Left hindlimb (tissue), 1 donor: ENCODE results near the gene MBL2.

Experiments used
- DNase-seq: peaks from one replicate; pipeline ENCODE4 v3.0.0-alpha.2; 2018

MBL2 gene

GRCh38 chr10:52771534-52772445 lies 794 bp downstream of the MBL2 start:
- DNase-seq = no peak

GRCh38 chr10:52770904-52771303 lies 1.7 kb downstream of the MBL2 start:
- no peak for DNase-seq

DNA sequence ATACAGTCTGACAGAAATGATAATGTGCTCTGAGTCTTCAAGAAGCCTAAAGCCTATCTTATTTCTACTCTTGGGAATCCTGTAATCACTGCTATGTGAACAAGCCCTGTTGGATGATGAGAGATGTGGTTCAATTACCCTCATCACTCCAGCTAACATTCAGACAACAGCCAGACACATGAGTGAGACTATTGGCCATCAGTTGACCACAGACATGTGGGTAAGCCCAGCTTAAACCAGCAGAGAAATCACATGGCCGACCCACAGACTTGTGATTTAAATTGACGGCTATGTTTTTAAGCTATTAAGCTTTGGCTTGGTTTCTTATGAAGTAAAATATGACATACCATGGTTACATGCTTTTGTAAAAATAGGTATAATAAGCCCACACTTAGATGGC lies 2.6 kb downstream of the MBL2 start:
- no peak for DNase-seq

GRCh38 chr10:52768001-52768532 lies 4.5 kb downstream of the MBL2 start:
- no peak for DNase-seq

DNA sequence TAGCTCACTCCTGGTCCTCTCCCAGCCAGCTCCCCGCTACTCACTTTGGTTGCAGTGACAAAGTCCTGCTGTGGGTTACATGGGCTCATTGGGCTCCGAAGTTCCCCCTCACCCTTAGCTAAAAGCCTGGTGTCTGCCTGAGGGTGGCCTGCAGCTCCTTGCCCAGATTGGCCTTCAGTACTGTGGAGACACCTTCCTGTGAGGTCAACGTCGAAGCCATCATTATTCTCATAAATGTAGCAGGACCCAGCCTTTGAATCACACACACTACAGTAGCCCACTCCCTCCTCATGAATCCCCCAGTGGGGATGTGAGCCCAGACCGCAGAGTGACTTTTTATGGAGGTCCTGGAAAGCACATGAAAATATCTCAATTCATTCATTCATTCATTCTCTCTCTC lies 10.5 kb downstream of the MBL2 start:
- no peak for DNase-seq

GRCh38 chr10:52759154-52759553 lies 13.4 kb downstream of the MBL2 start:
- no peak for DNase-seq

DNA sequence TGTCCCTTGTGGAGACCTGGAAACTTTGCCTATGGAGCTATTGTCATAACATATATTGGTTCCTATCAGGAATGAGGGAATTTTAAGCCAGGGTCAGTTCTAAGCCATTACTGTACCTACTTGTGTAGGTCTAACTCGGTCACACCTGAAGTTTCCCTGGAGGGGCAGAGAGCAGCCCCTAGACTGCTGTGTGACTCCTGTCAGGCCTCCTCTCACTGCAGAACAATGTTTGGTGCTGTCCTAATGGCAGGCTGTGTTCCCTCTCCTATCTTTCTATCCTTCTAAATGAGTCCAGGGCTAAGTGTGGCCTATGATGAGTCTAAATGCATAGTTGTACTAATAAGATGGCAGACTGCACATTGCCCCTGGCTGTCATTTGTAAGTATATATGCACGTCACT lies 14.2 kb downstream of the MBL2 start:
- no peak for DNase-seq

DNA sequence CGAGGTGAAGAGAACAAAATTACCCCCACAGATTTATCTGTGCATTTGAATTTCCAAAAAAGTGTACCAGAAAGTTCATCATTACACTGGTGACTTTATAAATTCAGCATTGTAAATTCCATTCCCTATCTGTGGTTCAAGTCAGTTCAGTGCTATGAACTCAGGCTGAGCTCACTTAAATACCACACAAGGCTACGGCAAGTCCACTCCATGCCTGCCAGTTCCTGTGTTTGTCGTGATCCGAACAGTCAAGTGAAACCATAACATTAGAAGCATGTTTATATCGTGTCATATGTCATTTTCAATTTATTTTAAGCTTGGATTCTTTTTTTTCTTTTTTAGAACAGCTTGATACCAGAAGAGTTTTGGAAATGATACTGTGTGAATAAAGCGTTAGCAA lies 14.8 kb downstream of the MBL2 start:
- no peak for DNase-seq

DNA sequence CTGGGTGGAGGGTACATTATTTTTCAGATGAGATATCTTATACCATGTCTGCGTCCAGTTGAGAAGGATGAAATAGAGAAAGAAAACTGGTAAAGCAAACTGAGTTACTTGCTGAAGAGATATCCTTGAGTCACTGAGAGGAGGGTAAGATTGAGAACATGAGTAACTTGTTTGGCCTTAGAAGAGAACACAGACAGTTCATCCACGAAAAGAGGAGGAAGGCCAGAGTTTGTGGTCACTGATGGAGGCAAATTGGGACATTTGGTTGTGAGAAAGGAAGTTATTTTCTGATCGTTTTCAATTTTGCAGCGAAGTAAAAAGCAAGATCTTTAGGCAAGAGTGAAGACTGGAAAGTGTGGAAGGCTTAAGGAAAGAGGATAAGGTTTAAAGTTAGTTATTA lies 15.6 kb downstream of the MBL2 start:
- no peak for DNase-seq

GRCh38 chr10:52756295-52756694 lies 16.3 kb downstream of the MBL2 start:
- DNase-seq = no peak

GRCh38 chr10:52755297-52756062 lies 17.1 kb downstream of the MBL2 start:
- no peak for DNase-seq

GRCh38 chr10:52752801-52753445 lies 19.7 kb downstream of the MBL2 start:
- DNase-seq = no peak

DNA sequence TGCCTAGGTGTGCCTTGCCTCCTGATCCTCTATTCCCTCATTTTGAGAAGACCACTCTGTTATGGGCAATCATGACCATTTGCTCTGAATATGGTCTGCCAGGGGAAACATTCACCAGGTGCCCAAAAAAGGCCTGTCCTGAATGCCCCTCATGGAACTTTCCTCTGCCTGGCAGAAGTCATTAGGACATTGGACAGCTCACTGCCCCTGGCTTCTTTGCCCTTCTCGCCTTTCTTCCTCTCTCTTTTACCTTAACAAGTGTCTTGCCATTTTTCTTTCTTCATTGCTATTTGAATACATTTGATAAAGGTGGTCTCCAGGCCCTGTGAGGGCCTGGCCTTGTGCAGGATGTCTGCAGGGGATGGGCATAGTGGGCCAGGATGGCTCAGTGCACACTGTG lies 20.3 kb downstream of the MBL2 start:
- DNase-seq = no peak

DNA sequence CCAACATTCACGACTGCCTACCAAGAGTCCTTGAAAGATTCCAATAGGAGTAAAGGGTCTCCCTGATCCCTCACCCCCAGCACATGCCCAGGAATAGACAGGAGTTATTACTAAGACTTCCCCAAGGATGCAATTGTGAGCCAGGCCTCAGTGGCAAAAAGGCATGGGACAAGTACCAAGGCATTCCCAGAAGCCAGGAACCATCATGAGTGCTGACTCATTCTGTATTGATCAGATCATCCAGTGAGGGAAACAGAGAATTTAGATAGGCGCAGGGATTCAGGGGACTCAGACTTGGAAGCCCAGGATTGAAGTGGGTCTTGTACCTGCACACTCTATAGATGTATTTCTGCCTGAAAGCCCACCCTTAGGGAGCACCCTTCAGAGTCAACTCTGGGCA lies 21.2 kb downstream of the MBL2 start:
- no peak for DNase-seq

- DNase-seq = no peak
These were observed 22.0 kb downstream of the MBL2 start for GRCh38 chr10:52750629-52751028.

DNA sequence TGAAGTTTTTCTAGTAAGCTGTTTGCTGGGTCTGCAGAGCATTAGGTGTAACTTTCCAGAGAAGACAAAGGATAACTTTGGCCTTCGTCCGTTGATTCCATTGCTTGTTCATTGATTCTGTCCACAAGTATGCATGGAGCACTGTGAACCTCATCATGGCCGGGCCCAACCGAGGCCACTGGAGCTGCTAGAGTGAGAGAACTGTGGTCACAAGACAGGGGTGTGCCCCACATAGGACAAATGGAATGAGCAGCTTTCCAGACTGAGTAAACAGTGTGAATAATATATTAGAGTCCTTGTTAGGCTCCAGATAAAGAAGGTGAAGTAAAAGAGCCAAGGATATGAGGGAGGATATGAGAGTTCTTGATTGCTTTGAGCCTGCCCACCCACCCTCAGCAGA lies 24.9 kb downstream of the MBL2 start:
- DNase-seq = no peak

GRCh38 chr10:52746169-52746568 lies 26.4 kb downstream of the MBL2 start:
- no peak for DNase-seq

- no peak for DNase-seq
These were observed 28.4 kb downstream of the MBL2 start for GRCh38 chr10:52744057-52744805.

DNA sequence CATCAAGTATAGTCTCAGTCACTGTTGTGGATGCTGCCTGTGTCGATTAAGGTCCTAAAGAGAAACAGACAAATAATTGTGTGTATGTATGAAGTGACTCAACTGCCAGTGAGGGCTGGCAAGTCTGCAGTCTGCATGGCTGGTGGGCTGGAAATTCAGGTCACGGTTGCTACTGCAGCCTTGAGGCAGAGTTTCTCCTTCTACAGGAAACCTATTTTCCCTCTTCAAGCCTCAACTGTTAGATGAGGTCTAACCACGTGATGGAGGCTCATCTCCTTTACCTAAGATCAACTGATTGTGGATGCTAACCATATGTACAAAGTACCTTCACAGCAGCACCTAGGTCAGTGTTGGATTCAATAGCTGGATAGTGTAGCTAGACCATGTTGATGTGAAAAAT lies 29.9 kb downstream of the MBL2 start:
- DNase-seq = no peak

DNA sequence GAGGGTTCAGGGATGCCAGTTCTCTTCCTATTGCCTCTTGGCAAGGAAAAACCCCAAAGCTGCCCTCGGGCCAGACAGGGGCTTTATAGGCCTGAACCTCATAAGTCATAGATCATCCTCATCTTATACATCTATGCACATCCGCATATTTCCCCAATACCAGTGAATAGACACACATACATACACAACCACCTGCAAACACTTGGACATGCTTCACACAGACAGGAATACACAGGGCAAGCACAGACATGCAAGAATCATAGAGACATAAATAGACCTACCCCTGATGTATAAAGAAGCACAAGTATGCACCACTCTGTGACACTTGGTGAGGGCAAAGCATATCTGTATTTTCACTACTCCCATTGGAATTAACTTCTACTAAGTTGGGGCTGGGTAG lies 30.7 kb downstream of the MBL2 start:
- no peak for DNase-seq

DNA sequence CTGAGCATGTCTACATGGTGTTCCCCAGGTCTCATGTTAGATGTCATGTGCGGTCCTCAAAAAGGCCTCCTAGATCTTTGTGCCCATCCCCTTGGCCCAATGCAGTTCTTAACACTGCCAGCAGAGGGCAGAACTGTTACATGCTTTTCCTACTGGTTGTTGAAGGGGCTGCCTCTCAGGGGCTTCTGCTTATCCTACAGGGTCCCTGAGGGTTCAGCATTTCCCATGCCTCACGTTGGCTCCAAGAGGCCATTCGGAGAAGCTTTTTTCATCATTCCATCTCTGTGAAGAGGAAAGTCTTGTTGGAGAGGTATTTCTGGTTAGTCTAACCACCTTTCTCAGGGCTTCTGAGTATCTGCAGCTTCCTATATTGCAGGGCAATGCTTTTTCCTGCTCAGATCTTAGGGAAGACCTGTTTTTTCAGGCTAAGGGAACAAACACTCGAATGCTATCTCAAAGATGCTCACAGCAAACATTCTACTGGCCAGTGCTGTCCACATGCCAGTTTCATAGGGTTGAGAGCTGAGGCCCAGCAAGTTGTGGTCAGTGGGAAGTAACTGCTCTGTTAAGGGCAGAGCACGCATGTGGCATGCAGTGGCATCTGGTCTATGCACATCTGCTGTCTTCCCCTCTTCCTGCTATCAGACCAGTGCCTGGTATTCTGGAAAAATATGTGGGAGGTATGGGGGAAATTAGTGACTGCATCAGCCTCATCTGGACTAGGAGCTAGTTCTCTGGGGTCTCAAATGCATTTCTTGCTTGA lies 31.5 kb downstream of the MBL2 start:
- DNase-seq = peak; percentile 47

- no peak for DNase-seq
These were observed 32.4 kb downstream of the MBL2 start for GRCh38 chr10:52740155-52740549.
